Measurements from ENCODE around the gene KIAA1671.

DNA sequence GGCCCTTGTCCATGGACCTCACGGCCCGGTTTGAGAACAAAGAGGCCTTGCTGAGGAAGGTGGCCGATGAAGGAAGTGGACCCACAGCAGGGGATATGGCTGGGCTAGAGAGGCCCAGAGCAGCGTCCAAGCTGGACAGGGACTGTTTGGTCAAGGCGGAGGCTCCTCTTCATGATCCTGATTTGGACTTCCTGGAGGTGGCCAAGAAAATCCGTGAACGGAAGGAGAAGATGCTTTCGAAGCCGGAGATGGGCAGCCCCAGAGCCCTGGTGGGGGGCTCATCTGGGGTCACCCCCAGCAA is 76.3 kb downstream of the KIAA1671 start:
- no peak for TF ChIP-seq EZH2 (IDR thresholded peaks at IDR 0.05; ENCODE audit: low read length)
- TF ChIP-seq, protein P1, sequence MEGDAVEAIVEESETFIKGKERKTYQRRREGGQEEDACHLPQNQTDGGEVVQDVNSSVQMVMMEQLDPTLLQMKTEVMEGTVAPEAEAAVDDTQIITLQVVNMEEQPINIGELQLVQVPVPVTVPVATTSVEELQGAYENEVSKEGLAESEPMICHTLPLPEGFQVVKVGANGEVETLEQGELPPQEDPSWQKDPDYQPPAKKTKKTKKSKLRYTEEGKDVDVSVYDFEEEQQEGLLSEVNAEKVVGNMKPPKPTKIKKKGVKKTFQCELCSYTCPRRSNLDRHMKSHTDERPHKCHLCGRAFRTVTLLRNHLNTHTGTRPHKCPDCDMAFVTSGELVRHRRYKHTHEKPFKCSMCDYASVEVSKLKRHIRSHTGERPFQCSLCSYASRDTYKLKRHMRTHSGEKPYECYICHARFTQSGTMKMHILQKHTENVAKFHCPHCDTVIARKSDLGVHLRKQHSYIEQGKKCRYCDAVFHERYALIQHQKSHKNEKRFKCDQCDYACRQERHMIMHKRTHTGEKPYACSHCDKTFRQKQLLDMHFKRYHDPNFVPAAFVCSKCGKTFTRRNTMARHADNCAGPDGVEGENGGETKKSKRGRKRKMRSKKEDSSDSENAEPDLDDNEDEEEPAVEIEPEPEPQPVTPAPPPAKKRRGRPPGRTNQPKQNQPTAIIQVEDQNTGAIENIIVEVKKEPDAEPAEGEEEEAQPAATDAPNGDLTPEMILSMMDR (optimal IDR thresholded peaks at IDR 0.05 in 1 of 3, IDR thresholded peaks at IDR 0.05 in 1 of 3, conservative IDR thresholded peaks at IDR 0.05 in 1 of 3; ENCODE audit: extremely low read depth in 1 of 3, insufficient read depth in 2 of 3, low read length in 3 of 3), result no peak

Data from keratinocyte (primary cell).